BJ (cell line): ENCODE measurements around the gene TP73. TPM values are rescaled to one million over a fixed set of nuclear protein-coding genes. Genes with fewer than 3 reads are reported as not detected.

ENCODE experiments used
- CTCF ChIA-PET: fragments of 350-600 bp; formaldehyde crosslinking; extraction: SDS; loops from one replicate; lab custom pipeline; 2021; ENCODE audit warnings: antibody characterized with exemption, inconsistent platforms; lab: Yijun Ruan, JAX
- POLR2A ChIA-PET: fragments of 300-600 bp; sonication (Branson Sonifier 250); formaldehyde crosslinking; extraction: SDS; loops from one replicate; lab custom pipeline; 2021; ENCODE audit warnings: antibody characterized with exemption; lab: Charles Lee
- DNase-seq: peaks from one replicate; pipeline ENCODE4 v3.0.0-alpha.2; 2011; ENCODE audit warnings: low read depth
- H3K27me3 ChIP-seq: 2 replicates; pipeline ENCODE4 v1.6.0; 2011; ENCODE audit warnings: low read length; ENCODE audit not compliant: control insufficient read depth, insufficient read depth
- H3K36me3 ChIP-seq: 2 replicates; pipeline ENCODE4 v1.5.1; 2011; ENCODE audit warnings: low read length; ENCODE audit not compliant: control insufficient read depth, insufficient read depth
- H3K4me3 ChIP-seq: 2 replicates; pipeline ENCODE4 v1.5.1; 2011; ENCODE audit warnings: low read depth, mild to moderate bottlenecking, control low read depth, low read length
- CTCF ChIP-seq: IDR thresholded peaks from 2 replicates; pipeline ENCODE4 v1.5.1; 2011; ENCODE audit warnings: low read depth, mild to moderate bottlenecking, control low read depth, inconsistent platforms, low read length, moderate library complexity; ENCODE audit not compliant: insufficient read depth
- polyA plus RNA-seq: library from polyadenylated mRNA; depleted of rRNA; stranded (reverse); fragments of >200 nt; gene quantifications from 2 replicates; pipeline ENCODE4 v1.2.3, GENCODE V29; 2011

TP73 gene
- polyA plus RNA-seq, 1 experiment = not detected

DNA sequence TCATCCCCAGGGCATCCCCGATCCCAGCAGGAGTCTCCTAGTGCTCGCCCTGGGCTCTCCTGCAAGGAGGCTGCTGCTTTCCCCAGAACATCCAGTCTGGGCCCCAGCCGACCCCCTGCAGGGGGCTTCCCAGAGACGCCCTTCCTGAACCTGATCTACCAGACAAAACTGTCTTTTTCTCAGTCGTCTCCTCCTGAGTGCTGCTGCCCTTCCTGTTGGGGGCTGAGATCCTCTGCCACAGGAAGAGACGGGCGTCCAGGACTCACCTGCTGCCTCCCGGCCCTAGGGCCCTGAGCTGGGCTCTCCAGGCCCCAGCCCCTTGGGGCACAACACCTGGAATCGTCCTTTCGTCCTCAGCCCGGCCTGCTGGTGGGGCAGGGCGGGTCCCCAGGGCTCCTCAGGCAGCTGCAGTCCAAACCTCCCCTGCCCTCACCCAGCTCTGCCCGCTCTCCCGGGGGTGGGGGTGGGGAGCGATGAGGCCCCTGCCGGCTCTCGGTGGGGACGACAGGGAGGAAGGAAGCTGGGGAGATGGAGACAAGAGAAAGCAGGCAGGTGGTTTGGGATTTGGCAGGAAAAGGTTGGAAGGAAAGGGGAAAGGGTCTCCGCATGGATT, 36.9 kb downstream of the TP73 start:
- DNase-seq = no peak
- POLR2A ChIA-PET = no interaction called here
- Histone ChIP-seq H3K27me3 (peaks cover 8% of the 10 kb centered on the region; the same call in 1 of the 2 replicates), H3K4me3 (no peak overlapping the region), H3K36me3 (no peaks in the 10 kb centered on the region)
- CTCF ChIA-PET = no interaction called here
- TF ChIP-seq CTCF = no peak

DNA sequence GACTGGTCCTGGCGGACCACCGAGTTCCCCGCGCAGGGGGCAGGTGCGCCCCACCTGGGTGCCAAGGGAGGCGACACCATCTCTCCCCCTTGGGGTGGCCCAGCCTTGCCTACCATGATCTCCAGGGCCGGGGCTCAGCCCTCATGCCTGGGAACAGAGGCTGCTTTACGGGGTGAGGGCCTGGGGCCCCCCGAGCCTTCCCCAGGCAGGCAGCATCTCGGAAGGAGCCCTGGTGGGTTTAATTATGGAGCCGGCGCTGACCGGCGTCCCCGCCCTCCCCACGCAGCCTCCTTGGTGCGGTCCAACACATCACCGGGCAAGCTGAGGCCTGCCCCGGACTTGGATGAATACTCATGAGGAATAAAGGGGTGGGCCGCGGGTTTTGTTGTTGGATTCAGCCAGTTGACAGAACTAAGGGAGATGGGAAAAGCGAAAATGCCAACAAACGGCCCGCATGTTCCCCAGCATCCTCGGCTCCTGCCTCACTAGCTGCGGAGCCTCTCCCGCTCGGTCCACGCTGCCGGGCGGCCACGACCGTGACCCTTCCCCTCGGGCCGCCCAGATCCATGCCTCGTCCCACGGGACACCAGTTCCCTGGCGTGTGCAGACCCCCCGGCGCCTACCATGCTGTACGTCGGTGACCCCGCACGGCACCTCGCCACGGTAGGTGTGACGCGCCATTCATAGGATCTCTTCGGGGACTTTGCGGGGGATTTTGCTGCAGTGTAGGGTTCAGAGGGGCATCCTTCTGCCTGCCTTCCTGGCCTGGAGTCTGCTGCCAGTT, 38.2 kb downstream of the TP73 start:
- no peak for DNase-seq
- no peak for TF ChIP-seq CTCF
- peaks cover 7% of the 10 kb centered on the region; the same call in 1 of the 2 replicates for H3K27me3 ChIP-seq
- no peak overlapping the region for H3K4me3 ChIP-seq
- ChIA-PET CTCF (interaction anchor here (0.6 to 1.3 kb wide), 3 partner anchors 9 to 237 kb away, joined by 3 to 4 read pairs (median 4); no protein-coding TSS in a partner anchor), POLR2A (no interaction called here)
- no peaks in the 10 kb centered on the region for H3K36me3 ChIP-seq

DNA sequence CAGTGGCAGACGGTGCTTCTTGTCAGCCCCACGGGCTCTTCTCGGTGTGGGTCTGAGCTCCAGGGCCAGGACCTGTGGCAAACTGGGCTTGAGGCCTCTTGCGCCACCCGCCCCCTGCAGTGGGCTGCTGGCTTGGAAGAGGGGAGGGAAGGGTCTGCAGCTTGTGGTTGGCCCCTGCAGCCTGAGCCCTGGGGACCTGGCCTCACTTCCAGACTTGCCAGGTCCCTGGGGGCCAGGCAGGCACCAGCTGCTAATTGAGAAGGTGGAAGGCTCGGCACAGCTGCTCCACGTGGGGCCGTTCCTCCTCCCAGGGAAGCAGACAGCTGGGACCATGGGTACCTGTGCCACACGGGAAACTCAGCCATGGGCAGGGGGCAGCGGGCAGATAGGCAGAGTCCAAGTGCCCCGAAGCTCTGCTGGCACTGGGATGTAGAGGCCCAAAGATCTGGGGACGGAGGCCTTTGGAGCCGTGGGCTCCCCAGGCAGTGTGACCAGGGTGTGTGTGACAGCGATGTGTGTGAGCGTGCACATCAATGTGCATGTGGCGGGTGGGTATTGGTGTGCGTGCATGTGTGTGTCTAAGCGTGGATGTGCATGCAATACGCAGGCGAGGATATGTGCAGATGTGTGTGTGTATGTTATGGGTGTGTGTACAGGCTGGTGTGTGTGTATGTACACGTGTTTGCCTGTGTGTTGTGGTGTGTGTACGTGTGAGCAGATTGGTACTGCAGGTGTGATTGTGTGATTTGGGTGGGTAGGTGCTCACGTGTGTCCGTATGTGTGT, 39.3 kb downstream of the TP73 start:
- ChIA-PET POLR2A (no interaction called here), CTCF (interaction anchor here (0.6 to 1.3 kb wide), 3 partner anchors 8 to 36 kb away, joined by 3 to 4 read pairs (median 4); no protein-coding TSS in a partner anchor)
- no peaks in the 10 kb centered on the region for H3K36me3 ChIP-seq
- no peak for DNase-seq
- no peak for TF ChIP-seq CTCF
- peaks cover 7% of the 10 kb centered on the region; the same call in 1 of the 2 replicates for H3K27me3 ChIP-seq
- no peak overlapping the region for H3K4me3 ChIP-seq

- TF ChIP-seq CTCF = no peak
- CTCF ChIA-PET = no interaction called here
- POLR2A ChIA-PET = no interaction called here
- Histone ChIP-seq H3K36me3 (no peaks in the 10 kb centered on the region), H3K27me3 (peaks cover 9% of the 10 kb centered on the region; the same call in 1 of the 2 replicates), H3K4me3 (no peak overlapping the region)
- DNase-seq = no peak
Measured at GRCh38 chr1:3692598-3692997, 40.3 kb downstream of the TP73 start.

DNA sequence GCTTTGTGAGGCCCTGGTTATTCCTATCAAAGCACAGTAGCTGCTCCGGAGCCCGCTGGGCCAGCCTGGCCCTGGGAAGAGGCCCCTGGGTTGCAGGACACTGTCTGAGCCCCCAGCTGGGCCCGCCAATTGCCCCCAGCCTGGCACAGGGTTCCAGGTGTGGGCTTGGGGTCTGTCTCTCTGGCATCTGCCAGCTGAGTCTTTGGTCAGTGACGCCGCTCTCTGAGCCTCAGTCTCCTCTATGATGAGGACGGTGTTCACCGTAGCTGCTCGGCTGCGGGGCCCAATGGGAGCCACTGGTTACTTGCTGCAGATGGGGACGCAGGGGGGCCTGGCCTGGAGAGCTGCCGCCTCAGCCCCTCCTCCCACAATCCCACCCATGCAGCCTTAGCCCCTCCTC, 41.0 kb downstream of the TP73 start:
- DNase-seq = no peak

More for the DNA sequence above, 41.0 kb downstream of the TP73 start:
- ChIA-PET POLR2A (no interaction called here), CTCF (no interaction called here)
- Histone ChIP-seq H3K4me3 (no peak overlapping the region), H3K36me3 (no peaks in the 10 kb centered on the region), H3K27me3 (peaks cover 13% of the 10 kb centered on the region)
- TF ChIP-seq CTCF = no peak
